Nephron progenitor cell (in vitro differentiated cells): ENCODE measurements around the gene TEPSIN.

Source experiments
- DNase-seq: peaks from one replicate; pipeline ENCODE4 v3.0.0; 2021
- H3K27ac Mint-ChIP-seq: 2 replicates; pipeline ENCODE4 v1.8.0; 2021; ENCODE audit warnings: mild to moderate bottlenecking, moderate library complexity, mixed read lengths
- H3K27me3 Mint-ChIP-seq: 2 replicates; pipeline ENCODE4 v1.8.0; 2021; ENCODE audit warnings: mild to moderate bottlenecking, low read depth, mixed read lengths; ENCODE audit not compliant: poor library complexity
- H3K36me3 Mint-ChIP-seq: 2 replicates; pipeline ENCODE4 v1.8.0; 2021; ENCODE audit warnings: low read depth, mixed read lengths
- H3K4me1 Mint-ChIP-seq: 2 replicates; pipeline ENCODE4 v1.8.0; 2021; ENCODE audit warnings: mixed read lengths
- H3K4me3 Mint-ChIP-seq: 2 replicates; pipeline ENCODE4 v1.8.0; 2021; ENCODE audit warnings: mild to moderate bottlenecking, moderate library complexity, mixed read lengths
- H3K9me3 Mint-ChIP-seq: 2 replicates; pipeline ENCODE4 v1.8.0; 2021; ENCODE audit warnings: mild to moderate bottlenecking, moderate library complexity, mixed read lengths
- CTCF ChIP-seq: fragments of 200-600 bp; sonication (generic); IDR thresholded peaks from 2 replicates; pipeline ENCODE4 v1.5.0; 2021; ENCODE audit warnings: antibody characterized with exemption

The TEPSIN gene

GRCh38 chr17:81207610-81208581 is 31.0 kb downstream of the TEPSIN start:
- no peak overlapping the region for H3K27ac Mint-ChIP-seq
- H3K27me3 Mint-ChIP-seq: no peaks in the 10 kb centered on the region
- no peak overlapping the region for H3K4me3 Mint-ChIP-seq
- DNase-seq: no peak
- H3K4me1 Mint-ChIP-seq: peaks cover 5% of the 10 kb centered on the region
- H3K36me3 Mint-ChIP-seq: peaks cover 3% of the 10 kb centered on the region
- H3K9me3 Mint-ChIP-seq: no peaks in the 10 kb centered on the region
- TF ChIP-seq CTCF: no peak

- Mint-ChIP-seq H3K36me3 (peaks cover 8% of the 10 kb centered on the region), H3K27ac (no peak overlapping the region), H3K9me3 (no peaks in the 10 kb centered on the region), H3K4me1 (peaks cover 5% of the 10 kb centered on the region), H3K27me3 (no peaks in the 10 kb centered on the region), H3K4me3 (no peak overlapping the region)
- DNase-seq: no peak
- no peak for TF ChIP-seq CTCF
Measured at GRCh38 chr17:81206657-81207056, 32.2 kb downstream of the TEPSIN start.

DNA sequence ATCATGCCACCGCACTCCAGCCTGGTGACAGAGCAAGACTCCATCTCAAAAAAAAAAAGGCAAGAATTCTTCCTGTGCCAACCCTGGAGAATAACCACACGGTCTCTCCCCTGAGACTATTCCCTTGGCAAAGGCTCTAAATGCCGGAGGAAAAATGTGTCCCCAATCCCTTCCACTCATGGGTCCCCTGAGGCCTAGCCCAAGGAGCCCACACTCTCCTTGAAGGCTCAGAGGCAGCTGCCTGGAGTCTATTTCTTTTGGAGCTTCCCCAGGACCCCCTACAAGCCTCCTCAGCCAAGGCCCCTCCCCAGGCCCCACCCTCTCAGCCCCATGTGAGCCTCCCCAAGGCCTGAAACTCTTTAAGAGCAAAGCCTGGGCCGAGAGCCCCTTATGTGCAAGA is 32.7 kb downstream of the TEPSIN start:
- no peak for TF ChIP-seq CTCF
- no peak for DNase-seq
- Mint-ChIP-seq H3K36me3 (peaks cover 11% of the 10 kb centered on the region), H3K9me3 (no peaks in the 10 kb centered on the region), H3K4me3 (no peak overlapping the region), H3K4me1 (peaks cover 4% of the 10 kb centered on the region), H3K27me3 (no peaks in the 10 kb centered on the region), H3K27ac (no peak overlapping the region)

- no peaks in the 10 kb centered on the region for H3K4me1 Mint-ChIP-seq
- DNase-seq: no peak
- no peak overlapping the region for H3K4me3 Mint-ChIP-seq
- no peaks in the 10 kb centered on the region for H3K27me3 Mint-ChIP-seq
- no peak for TF ChIP-seq CTCF
- H3K27ac Mint-ChIP-seq: no peak overlapping the region
- peaks cover 11% of the 10 kb centered on the region for H3K36me3 Mint-ChIP-seq
- no peaks in the 10 kb centered on the region for H3K9me3 Mint-ChIP-seq
Measured at GRCh38 chr17:81204578-81204977, 34.3 kb downstream of the TEPSIN start.

GRCh38 chr17:81203136-81203535 is 35.7 kb downstream of the TEPSIN start:
- DNase-seq: no peak
- TF ChIP-seq CTCF: no peak
- H3K27me3 Mint-ChIP-seq: no peaks in the 10 kb centered on the region
- H3K9me3 Mint-ChIP-seq: no peaks in the 10 kb centered on the region
- peaks cover 11% of the 10 kb centered on the region for H3K36me3 Mint-ChIP-seq
- no peak overlapping the region for H3K4me3 Mint-ChIP-seq
- H3K27ac Mint-ChIP-seq: no peak overlapping the region
- no peaks in the 10 kb centered on the region for H3K4me1 Mint-ChIP-seq

DNA sequence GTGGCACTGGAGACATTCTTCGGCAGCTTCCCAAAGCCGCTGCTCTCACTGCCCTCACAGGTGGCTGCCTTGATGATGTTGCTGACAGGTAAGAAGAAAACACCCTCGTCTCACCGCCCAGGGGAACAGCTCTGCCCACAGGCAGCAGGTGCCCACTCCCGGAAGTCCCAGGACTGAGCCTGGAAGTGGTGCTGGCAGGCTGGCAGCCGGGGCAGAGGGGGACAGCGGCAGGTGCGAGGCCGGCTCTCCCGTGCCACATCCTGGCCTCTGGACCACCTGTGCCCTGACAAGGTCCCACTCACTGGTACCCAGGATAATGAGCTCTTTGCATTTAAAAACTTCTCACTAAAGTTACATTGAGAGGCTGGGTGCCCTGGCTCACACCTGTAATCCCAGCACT is 36.5 kb downstream of the TEPSIN start:
- H3K4me1 Mint-ChIP-seq: no peaks in the 10 kb centered on the region
- no peaks in the 10 kb centered on the region for H3K9me3 Mint-ChIP-seq
- no peak overlapping the region for H3K27ac Mint-ChIP-seq
- TF ChIP-seq CTCF: no peak
- no peaks in the 10 kb centered on the region for H3K27me3 Mint-ChIP-seq
- H3K4me3 Mint-ChIP-seq: no peak overlapping the region
- peaks cover 11% of the 10 kb centered on the region for H3K36me3 Mint-ChIP-seq
- DNase-seq: no peak
